Adrenal gland (tissue), 5 donors: Measurements from ENCODE around the gene CPSF7.

ENCODE experiments used
- CTCF ChIP-seq, 6 experiments: fragments of 450-650 bp in 4 of 6; fragments of 200-600 bp in 2 of 6; sonication (generic) in 1 of 6; IDR thresholded peaks; 1 replicate in 5 of 6; 2 replicates in 1 of 6; pipeline versions ENCODE4 v1.5.1 to v1.8.0; 2016 to 2021; ENCODE audit warnings: antibody characterized with exemption in 6 of 6, mild to moderate bottlenecking in 2 of 6, moderate library complexity in 1 of 6
- POLR2A ChIP-seq, 2 donors: fragments of 450-650 bp; IDR thresholded peaks; one replicate each; pipeline ENCODE4 v1.6.1; 2017; ENCODE audit warnings: antibody characterized with exemption in 2 of 2, mild to moderate bottlenecking in 2 of 2, moderate library complexity in 1 of 2
- donor health status: DM: no; HTN: no; CAD: no.

DNA sequence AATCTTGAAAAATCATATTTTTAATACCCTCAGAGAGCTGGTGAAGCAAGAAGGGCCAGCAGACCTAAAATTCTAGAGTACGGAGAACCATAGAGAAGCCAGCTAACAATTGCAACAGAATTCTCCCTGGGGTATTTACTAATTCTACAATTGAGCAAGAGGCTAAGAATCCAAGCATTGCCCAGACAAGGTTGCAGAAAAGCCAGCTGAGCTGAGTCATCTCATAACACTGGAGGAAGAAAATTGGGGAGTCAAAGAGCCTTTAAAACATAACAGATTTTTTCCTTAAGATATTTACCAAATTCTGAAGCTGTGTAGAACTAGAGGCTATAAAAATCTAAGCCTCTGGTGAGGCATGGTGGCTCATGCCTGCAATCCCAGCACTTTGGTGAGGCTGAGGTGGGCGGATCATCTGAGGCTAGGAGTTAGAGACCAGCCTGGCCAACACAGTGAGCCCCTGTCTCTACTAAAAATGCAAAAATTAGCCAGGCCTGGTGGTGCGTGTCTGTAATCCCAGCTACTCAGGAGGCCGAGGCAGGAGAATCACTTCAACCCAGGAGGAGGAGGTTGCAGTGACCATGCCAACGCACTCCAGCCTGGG is 51.0 kb downstream of the CPSF7 start:
- TF ChIP-seq CTCF (IDR thresholded peaks at IDR 0.05) (no peak), POLR2A (IDR thresholded peaks at IDR 0.05) (no peak)
